Measurements from ENCODE around the gene GPR152.

DNA sequence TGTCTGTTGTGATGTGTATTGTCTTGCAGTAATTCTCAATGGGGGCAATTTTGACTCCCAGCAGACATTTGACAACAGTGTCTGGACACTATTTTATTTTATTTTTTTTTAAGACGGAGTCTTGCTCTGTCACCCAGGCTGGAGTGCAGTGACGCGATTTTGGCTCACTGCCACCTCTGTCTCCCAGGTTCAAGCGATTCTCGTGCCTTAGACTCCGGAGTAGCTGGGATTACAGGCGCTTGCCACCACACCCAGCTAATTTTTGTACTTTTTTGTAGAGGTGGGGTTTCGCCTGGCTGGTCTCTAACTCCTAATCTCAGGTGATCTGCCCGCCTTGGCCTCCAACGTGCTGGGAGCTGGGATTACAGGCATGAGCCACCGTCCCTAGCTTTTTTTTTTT, 22.8 kb downstream of the GPR152 start:
- TF ChIP-seq, protein P1, sequence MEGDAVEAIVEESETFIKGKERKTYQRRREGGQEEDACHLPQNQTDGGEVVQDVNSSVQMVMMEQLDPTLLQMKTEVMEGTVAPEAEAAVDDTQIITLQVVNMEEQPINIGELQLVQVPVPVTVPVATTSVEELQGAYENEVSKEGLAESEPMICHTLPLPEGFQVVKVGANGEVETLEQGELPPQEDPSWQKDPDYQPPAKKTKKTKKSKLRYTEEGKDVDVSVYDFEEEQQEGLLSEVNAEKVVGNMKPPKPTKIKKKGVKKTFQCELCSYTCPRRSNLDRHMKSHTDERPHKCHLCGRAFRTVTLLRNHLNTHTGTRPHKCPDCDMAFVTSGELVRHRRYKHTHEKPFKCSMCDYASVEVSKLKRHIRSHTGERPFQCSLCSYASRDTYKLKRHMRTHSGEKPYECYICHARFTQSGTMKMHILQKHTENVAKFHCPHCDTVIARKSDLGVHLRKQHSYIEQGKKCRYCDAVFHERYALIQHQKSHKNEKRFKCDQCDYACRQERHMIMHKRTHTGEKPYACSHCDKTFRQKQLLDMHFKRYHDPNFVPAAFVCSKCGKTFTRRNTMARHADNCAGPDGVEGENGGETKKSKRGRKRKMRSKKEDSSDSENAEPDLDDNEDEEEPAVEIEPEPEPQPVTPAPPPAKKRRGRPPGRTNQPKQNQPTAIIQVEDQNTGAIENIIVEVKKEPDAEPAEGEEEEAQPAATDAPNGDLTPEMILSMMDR (IDR thresholded peaks at IDR 0.05) = no peak
- no peak for TF ChIP-seq POLR2A (IDR thresholded peaks at IDR 0.05)

Data from vagina (tissue), 2 donors.